C4-2B (cell line): Measurements from ENCODE around the gene KCNH8.

Source experiments
- ZFX ChIP-seq: fragments of 450-650 bp; IDR thresholded peaks from 2 replicates; pipeline ENCODE4 v1.6.1; 2017
- TF ChIP-seq, protein P1 (sequence below): fragments of 450-650 bp; conservative IDR thresholded peaks from 2 replicates; pipeline ENCODE4 v1.5.1; 2017; ENCODE audit warnings: mild to moderate bottlenecking

DNA sequence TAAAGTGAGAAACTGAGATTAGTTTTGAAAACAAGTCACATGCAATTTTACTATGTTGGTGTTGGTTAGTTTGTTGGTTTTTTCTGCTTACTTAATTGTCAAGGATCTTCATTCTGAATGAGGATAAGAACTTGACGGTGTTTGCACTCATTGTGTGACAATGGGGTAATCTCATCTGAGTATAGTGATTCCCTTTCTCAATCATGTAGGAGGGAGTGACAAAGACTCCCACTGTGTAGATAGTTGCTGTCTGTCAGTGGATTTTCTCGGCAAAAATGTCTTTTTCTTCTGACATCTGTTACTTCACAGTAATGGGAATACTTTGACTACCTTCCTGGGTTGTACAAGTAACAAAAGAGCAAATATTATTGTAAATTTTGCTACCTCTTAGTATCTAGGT lies 23.5 kb downstream of the KCNH8 start:
- TF ChIP-seq, protein P1, sequence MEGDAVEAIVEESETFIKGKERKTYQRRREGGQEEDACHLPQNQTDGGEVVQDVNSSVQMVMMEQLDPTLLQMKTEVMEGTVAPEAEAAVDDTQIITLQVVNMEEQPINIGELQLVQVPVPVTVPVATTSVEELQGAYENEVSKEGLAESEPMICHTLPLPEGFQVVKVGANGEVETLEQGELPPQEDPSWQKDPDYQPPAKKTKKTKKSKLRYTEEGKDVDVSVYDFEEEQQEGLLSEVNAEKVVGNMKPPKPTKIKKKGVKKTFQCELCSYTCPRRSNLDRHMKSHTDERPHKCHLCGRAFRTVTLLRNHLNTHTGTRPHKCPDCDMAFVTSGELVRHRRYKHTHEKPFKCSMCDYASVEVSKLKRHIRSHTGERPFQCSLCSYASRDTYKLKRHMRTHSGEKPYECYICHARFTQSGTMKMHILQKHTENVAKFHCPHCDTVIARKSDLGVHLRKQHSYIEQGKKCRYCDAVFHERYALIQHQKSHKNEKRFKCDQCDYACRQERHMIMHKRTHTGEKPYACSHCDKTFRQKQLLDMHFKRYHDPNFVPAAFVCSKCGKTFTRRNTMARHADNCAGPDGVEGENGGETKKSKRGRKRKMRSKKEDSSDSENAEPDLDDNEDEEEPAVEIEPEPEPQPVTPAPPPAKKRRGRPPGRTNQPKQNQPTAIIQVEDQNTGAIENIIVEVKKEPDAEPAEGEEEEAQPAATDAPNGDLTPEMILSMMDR = no peak
- TF ChIP-seq ZFX = no peak
